ENCODE measurements around the gene NEK9. TPM values are rescaled to one million over a fixed set of nuclear protein-coding genes. Genes with fewer than 3 reads are reported as not detected.

Gene NEK9
- total and polyA plus RNA-seq, 10 of the 15 experiments (the other 5 are each of a cell fraction or from before 2014, with no cell fraction given), result 6.0 to 78.8 (median 44.7) TPM

DNA sequence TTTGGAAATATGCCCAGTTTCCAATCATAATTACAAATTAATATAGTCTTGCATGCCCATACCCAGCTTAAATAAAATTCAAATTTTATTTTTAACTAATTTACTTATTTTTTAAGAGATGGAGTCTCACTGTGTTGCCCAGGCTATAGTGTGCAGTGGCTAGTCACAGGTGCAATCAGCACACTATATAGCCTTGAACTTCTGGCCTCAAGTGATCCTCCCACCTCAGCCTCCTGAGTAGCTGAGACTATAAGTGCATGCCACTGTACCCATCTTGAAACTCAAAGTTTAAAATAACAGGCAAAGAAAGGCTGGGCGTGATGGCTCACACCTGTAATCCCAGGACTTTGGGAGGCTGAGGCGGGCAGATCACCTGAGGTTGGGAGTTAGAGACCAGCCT lies 85.9 kb downstream of the NEK9 start:
- Histone ChIP-seq H3K36me3 (ENCODE audit: control insufficient read depth in 2 of 2, insufficient read depth in 2 of 2, low read length in 1 of 2) (peaks cover 0 to 3% of the 10 kb centered on the region in 2 experiments; a peak in 1 of 4 replicates), H3K9ac (ENCODE audit: control insufficient read depth, insufficient read depth, low read length) (no peak overlapping the region), H3K9me3 (replicated peaks; ENCODE audit: control insufficient read depth, insufficient read depth, low read length) (no peaks in the 10 kb centered on the region), H2AFZ (ENCODE audit: control insufficient read depth, low read depth, low read length) (no peak overlapping the region), H3K4me3 (no peak overlapping the region), H3K4me2 (ENCODE audit: control insufficient read depth, insufficient read depth) (no peak overlapping the region), H4K20me1 (ENCODE audit: control insufficient read depth, insufficient read depth) (no peaks in the 10 kb centered on the region), H3K27me3 (replicated peaks in 1 of 2; ENCODE audit: control insufficient read depth in 2 of 2, insufficient read depth in 2 of 2, low read length in 1 of 2) (no peaks in the 10 kb centered on the region), H3K4me1 (ENCODE audit: control insufficient read depth, insufficient read depth, low read length) (no peaks in the 10 kb centered on the region), H3K79me2 (ENCODE audit: control insufficient read depth, insufficient read depth, low read length) (peaks cover 2% of the 10 kb centered on the region), H3K27ac (ENCODE audit: control insufficient read depth, insufficient read depth) (no peak overlapping the region)
- in situ Hi-C loops (cut with MboI), result no loop called here
- intact Hi-C loops (cut with micrococcal nuclease; ENCODE audit: unreplicated experiment), result no loop called here
- ATAC-seq (no peak), FAIRE-seq (no peak), DNase-seq (ENCODE audit: low read depth, low spot score) (no peak)
- WGBS (ENCODE audit: insufficient coverage, insufficient replicate concordance, low lambda C conversion rate, missing lambda C conversion rate), result 100% methylated on average over 2 of the region's 2 CpGs
- ChIA-PET SMC1A (ENCODE audit: uncharacterized antibody, unreplicated experiment) (no interaction called here), RAD21 (ENCODE audit: unreplicated experiment) (interaction anchor here (1.2 kb wide), 1 partner anchor 95 kb away, joined by 3 read pairs; no protein-coding TSS in a partner anchor), POLR2A (interaction anchor here (0.5 kb wide), 1 partner anchor 13 kb away, joined by 4 read pairs; no protein-coding TSS in a partner anchor), CTCF (interaction anchor here (0.7 to 0.8 kb wide), 2 partner anchors 9 to 42 kb away, joined by 3 read pairs; no protein-coding TSS in a partner anchor)
- no TSS peak for BruUV-seq (replicated peaks)
- TF ChIP-seq PML (IDR thresholded peaks at IDR 0.05; ENCODE audit: low read length) (no peak), NFYA (IDR thresholded peaks at IDR 0.05; ENCODE audit: borderline replicate concordance, low read depth, low read length) (no peak)
- TF ChIP-seq, protein P1, sequence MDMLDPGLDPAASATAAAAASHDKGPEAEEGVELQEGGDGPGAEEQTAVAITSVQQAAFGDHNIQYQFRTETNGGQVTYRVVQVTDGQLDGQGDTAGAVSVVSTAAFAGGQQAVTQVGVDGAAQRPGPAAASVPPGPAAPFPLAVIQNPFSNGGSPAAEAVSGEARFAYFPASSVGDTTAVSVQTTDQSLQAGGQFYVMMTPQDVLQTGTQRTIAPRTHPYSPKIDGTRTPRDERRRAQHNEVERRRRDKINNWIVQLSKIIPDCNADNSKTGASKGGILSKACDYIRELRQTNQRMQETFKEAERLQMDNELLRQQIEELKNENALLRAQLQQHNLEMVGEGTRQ (IDR thresholded peaks at IDR 0.05; ENCODE audit: borderline replicate concordance, low read depth, low read length), result no peak

GRCh38 chr14:75040507-75040906 lies 86.3 kb downstream of the NEK9 start:
- no peak for FAIRE-seq
- H3K9me3 ChIP-seq (replicated peaks; ENCODE audit: control insufficient read depth, insufficient read depth, low read length), result no peaks in the 10 kb centered on the region
- no peak for ATAC-seq
- H2AFZ ChIP-seq (ENCODE audit: control insufficient read depth, low read depth, low read length), result no peak overlapping the region
- no peak overlapping the region for H3K9ac ChIP-seq (ENCODE audit: control insufficient read depth, insufficient read depth, low read length)
- CTCF ChIA-PET, result interaction anchor here (0.8 kb wide), 1 partner anchor 9 kb away, joined by 3 read pairs; no protein-coding TSS in a partner anchor
- no peak overlapping the region for H3K4me2 ChIP-seq (ENCODE audit: control insufficient read depth, insufficient read depth)
- no peak for DNase-seq (ENCODE audit: low read depth, low spot score)
- H3K4me1 ChIP-seq (ENCODE audit: control insufficient read depth, insufficient read depth, low read length), result no peaks in the 10 kb centered on the region
- TF ChIP-seq SPI1 (IDR thresholded peaks at IDR 0.05; ENCODE audit: borderline replicate concordance, insufficient read depth, low read depth, low read length) (no peak), ZNF207 (IDR thresholded peaks at IDR 0.05; ENCODE audit: borderline replicate concordance) (no peak), RBBP5 (conservative IDR thresholded peaks at IDR 0.05) (no peak), JUND (IDR thresholded peaks at IDR 0.05; ENCODE audit: low read depth, low read length) (no peak)
- TF ChIP-seq, protein P2, sequence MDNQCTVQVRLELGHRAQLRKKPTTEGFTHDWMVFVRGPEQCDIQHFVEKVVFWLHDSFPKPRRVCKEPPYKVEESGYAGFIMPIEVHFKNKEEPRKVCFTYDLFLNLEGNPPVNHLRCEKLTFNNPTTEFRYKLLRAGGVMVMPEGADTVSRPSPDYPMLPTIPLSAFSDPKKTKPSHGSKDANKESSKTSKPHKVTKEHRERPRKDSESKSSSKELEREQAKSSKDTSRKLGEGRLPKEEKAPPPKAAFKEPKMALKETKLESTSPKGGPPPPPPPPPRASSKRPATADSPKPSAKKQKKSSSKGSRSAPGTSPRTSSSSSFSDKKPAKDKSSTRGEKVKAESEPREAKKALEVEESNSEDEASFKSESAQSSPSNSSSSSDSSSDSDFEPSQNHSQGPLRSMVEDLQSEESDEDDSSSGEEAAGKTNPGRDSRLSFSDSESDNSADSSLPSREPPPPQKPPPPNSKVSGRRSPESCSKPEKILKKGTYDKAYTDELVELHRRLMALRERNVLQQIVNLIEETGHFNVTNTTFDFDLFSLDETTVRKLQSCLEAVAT (IDR thresholded peaks at IDR 0.05), result no peak
- RAD21 ChIA-PET (ENCODE audit: unreplicated experiment), result interaction anchor here (0.6 to 1.2 kb wide), 2 partner anchors 38 to 94 kb away, joined by 3 to 4 read pairs; partner anchors contain the start of gene EIF2B2
- 100% methylated on average over 1 of the region's 1 CpG for WGBS (ENCODE audit: insufficient coverage, insufficient replicate concordance, low lambda C conversion rate, missing lambda C conversion rate)
- POLR2A ChIA-PET, result interaction anchor here (0.5 kb wide), 1 partner anchor 13 kb away, joined by 4 read pairs; no protein-coding TSS in a partner anchor
- in situ Hi-C loops (cut with MboI), result no loop called here
- H3K27ac ChIP-seq (ENCODE audit: control insufficient read depth, insufficient read depth), result no peak overlapping the region
- no TSS peak for BruUV-seq (replicated peaks)
- H3K79me2 ChIP-seq (ENCODE audit: control insufficient read depth, insufficient read depth, low read length), result peaks cover 2% of the 10 kb centered on the region
- H3K36me3 ChIP-seq (ENCODE audit: control insufficient read depth in 2 of 2, insufficient read depth in 2 of 2, low read length in 1 of 2), result peaks cover 0 to 8% of the 10 kb centered on the region in 2 experiments; a peak in 2 of 4 replicates
- H3K27me3 ChIP-seq (replicated peaks in 1 of 2; ENCODE audit: control insufficient read depth in 2 of 2, insufficient read depth in 2 of 2, low read length in 1 of 2), result no peaks in the 10 kb centered on the region
- intact Hi-C loops (cut with micrococcal nuclease; ENCODE audit: unreplicated experiment), result no loop called here
- SMC1A ChIA-PET (ENCODE audit: uncharacterized antibody, unreplicated experiment), result no interaction called here
- H3K4me3 ChIP-seq, result no peak overlapping the region
- H4K20me1 ChIP-seq (ENCODE audit: control insufficient read depth, insufficient read depth), result no peaks in the 10 kb centered on the region
